AG04450 (cell line): ENCODE results near the gene CCDC13. TPM values are rescaled to one million over a fixed set of nuclear protein-coding genes. Genes with fewer than 3 reads are reported as not detected.
A peak's percentile ranks its signal among the peaks of the same experiment; 100 is the strongest.

Experiments
- CTCF ChIA-PET: fragments of 300-600, 350-600 bp; formaldehyde crosslinking; extraction: SDS; loops from one replicate; lab custom pipeline; 2022; ENCODE audit warnings: antibody characterized with exemption, inconsistent platforms; lab: Charles Lee
- POLR2A ChIA-PET: fragments of 350-600 bp; formaldehyde crosslinking; extraction: SDS; loops from one replicate; lab custom pipeline; 2021; ENCODE audit warnings: antibody characterized with exemption, inconsistent platforms; lab: Yijun Ruan, JAX
- DNase-seq: peaks from one replicate; pipeline ENCODE4 v3.0.0-alpha.2; 2011; ENCODE audit warnings: low read depth, low spot score
- H3K27ac ChIP-seq: one replicate; pipeline ENCODE4 v1.5.1; 2012; ENCODE audit warnings: low read depth, low read length, control low read depth
- H3K27me3 ChIP-seq: one replicate; pipeline ENCODE4 v1.6.0; 2012; ENCODE audit warnings: low read length; ENCODE audit not compliant: control insufficient read depth, insufficient read depth
- H3K4me3 ChIP-seq: 2 replicates; pipeline ENCODE4 v1.5.1; 2011; ENCODE audit warnings: mild to moderate bottlenecking, low read depth, low read length, control low read depth
- H3K9me3 ChIP-seq: 2 replicates; pipeline ENCODE4 v1.5.1; 2012; ENCODE audit warnings: low read length; ENCODE audit not compliant: control insufficient read depth, insufficient read depth
- polyA plus RNA-seq: library from polyadenylated mRNA; depleted of rRNA; stranded (reverse); fragments of >200 nt; gene quantifications from 2 replicates; pipeline ENCODE4 v1.2.3, GENCODE V29; 2011
- TF ChIP-seq, protein P1 (sequence below): IDR thresholded peaks from 2 replicates; pipeline ENCODE4 v1.5.1; 2011; ENCODE audit warnings: low read depth, low read length, control low read depth, inconsistent platforms

Gene CCDC13
- polyA plus RNA-seq, 1 experiment, result 0.20 TPM

DNA sequence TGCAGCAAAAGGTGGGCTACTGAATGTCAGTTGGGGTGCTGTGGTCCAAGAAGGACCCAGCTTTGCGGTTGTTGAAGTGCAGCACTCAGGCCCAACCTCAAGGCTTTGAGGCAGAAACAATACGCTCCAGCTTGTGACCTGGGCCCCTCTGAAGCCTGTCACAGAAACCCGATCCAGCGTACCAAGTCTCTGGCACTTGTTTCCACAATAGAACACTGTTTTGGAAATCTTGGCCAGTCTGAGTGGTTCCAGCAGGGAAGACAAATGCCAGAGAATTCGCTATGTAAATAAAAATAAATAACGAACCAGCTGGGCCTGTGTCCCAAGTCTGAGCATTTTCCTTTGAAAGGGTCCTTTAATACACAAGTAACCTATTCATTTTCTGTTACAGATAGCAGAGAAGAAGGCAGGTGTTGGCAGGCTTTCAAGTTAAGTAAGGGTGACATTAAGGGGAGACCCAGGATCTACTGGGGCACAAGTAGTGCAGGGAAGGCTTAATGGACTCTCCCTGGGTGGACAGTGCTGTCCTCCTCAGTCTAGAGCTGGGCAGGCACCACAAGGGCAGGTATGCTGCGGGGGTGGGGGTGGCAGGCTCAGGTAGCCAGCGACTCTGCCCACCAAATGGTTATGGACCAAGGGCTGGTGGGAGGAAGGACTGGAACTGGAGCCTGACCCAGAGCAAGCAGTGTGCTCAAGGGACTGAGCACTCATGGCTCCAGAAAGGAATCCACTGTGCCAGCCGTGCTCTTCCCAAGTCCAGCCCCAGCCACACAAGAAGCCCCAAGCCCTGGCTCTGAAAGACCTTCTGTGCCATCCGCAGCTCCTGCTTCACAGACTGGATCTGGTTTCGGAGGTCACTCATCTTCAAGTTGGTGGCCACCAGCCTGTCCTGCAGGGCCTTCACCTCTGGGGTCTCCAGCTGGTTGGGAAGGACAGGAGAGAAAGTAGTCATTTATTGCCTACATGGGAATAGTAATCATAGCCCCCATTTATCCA lies 26.3 kb downstream of the CCDC13 start:
- Histone ChIP-seq H3K9me3 (no peaks in the 10 kb centered on the region), H3K27me3 (no peaks in the 10 kb centered on the region), H3K4me3 (no peak overlapping the region), H3K27ac (no peak overlapping the region)
- TF ChIP-seq, protein P1, sequence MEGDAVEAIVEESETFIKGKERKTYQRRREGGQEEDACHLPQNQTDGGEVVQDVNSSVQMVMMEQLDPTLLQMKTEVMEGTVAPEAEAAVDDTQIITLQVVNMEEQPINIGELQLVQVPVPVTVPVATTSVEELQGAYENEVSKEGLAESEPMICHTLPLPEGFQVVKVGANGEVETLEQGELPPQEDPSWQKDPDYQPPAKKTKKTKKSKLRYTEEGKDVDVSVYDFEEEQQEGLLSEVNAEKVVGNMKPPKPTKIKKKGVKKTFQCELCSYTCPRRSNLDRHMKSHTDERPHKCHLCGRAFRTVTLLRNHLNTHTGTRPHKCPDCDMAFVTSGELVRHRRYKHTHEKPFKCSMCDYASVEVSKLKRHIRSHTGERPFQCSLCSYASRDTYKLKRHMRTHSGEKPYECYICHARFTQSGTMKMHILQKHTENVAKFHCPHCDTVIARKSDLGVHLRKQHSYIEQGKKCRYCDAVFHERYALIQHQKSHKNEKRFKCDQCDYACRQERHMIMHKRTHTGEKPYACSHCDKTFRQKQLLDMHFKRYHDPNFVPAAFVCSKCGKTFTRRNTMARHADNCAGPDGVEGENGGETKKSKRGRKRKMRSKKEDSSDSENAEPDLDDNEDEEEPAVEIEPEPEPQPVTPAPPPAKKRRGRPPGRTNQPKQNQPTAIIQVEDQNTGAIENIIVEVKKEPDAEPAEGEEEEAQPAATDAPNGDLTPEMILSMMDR, result no peak
- ChIA-PET POLR2A (interaction anchor here (0.9 kb wide), 1 partner anchor 33 kb away, joined by 3 read pairs; no protein-coding TSS in a partner anchor), CTCF (interaction anchor here (0.6 to 4.7 kb wide), 5 partner anchors 9 to 212 kb away, joined by 3 to 25 read pairs (median 4); no protein-coding TSS in a partner anchor)
- peak; percentile 30 for DNase-seq

DNA sequence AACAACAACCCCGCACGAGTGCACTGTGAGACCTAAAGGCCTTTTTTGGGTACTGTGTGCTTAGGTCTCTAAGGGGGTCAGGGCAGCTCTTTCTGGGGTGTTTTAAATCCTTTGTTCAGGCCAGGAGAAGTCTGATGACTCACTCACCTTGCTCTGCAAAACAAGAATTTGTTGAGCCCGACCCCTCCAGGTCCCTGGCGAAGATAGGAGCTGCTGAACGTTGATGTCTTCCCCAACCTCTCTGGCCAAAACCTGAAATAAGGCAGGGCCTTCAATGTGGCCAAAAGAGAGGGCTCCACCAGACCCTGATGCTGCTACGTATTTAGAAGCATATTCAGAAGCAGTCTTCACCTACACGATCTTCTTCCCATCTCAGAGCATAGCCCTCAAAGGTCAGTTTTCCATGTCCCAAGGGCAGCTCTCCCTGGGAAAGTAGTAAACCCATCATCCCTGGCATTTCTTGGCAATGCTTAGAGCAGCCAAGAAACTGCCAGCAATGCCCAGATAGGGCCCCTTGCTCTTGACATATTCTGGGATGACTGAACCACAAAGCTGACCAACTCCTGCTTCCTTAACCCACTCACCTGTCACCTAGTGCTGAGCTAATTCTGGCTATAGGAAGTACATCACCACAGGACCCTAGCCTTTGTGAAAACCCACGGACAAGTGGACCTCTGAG lies 27.1 kb downstream of the CCDC13 start:
- DNase-seq, result no peak
- ChIA-PET CTCF (interaction anchor here (0.7 to 4.7 kb wide), 17 partner anchors 10 to 174 kb away, joined by 3 to 25 read pairs (median 4); partner anchors contain the start of gene HHATL), POLR2A (interaction anchor here (0.9 kb wide), 1 partner anchor 33 kb away, joined by 3 read pairs; no protein-coding TSS in a partner anchor)
- TF ChIP-seq, protein P1, result no peak
- no peaks in the 10 kb centered on the region for H3K9me3 ChIP-seq
- H3K27ac ChIP-seq, result no peak overlapping the region
- no peaks in the 10 kb centered on the region for H3K27me3 ChIP-seq
- no peak overlapping the region for H3K4me3 ChIP-seq

DNA sequence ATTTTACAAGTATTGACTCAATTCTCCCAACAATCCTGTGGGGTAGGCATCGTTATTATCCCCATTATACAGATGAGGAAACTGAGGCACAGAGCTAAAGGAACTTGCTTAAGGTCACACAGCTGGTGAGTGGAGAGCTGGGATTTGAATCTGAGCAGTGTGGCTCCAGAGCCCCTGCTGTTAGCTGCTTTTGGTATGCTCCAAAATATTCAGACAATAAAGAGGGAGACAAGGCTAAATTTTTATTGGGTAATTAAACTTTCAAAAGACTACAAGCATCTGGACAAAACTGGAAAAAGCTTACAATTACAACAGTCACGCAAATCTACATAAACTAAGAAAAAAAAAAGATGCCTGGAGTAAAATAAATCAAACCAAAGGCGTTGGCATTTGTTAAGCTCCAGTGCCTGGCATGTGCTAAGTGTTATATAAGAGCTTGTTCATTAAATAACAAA lies 27.7 kb downstream of the CCDC13 start:
- no peak overlapping the region for H3K27ac ChIP-seq
- H3K27me3 ChIP-seq, result no peaks in the 10 kb centered on the region
- TF ChIP-seq, protein P1, result no peak
- no peak for DNase-seq
- H3K4me3 ChIP-seq, result no peak overlapping the region
- POLR2A ChIA-PET, result no interaction called here
- H3K9me3 ChIP-seq, result no peaks in the 10 kb centered on the region
- CTCF ChIA-PET, result interaction anchor here (0.7 to 4.7 kb wide), 17 partner anchors 10 to 173 kb away, joined by 3 to 25 read pairs (median 5); partner anchors contain the start of gene HHATL

DNA sequence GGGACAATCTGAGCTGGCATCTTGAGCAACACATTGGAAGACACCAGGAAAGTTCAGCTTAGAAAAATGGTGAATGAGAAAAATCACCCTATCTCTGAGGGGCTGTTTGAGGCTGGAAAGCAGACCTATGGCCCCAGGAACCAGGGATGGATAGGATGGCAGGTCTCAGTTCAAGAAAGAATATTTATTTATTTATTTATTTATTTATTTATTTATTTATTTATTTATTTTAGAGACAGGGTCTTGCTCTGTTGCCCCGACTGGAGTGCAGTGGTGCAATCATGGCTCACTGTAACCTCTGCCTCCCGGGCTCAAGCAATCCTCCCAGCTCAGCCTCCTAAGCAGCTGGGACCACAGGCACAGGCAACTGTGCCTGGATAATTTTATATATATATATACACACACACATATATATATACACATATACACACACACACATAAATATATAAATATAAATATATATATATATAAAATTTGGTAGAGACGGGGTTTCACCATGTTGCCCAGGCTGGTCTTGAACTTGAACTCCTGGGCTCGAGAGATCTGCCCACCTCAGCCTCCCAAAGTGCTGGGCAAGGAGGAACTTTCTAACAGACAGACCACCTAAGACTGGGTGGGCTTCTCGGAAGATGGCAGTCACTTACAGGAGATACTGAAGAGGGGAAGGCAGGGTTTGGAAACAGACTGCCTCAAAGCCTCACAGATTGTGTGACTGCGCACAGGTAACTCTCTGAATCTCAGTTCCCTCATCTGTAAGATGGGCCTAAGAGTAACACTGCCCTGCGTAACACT lies 29.7 kb downstream of the CCDC13 start:
- TF ChIP-seq, protein P1, result no peak
- DNase-seq, result no peak
- no peak overlapping the region for H3K27ac ChIP-seq
- no peaks in the 10 kb centered on the region for H3K27me3 ChIP-seq
- CTCF ChIA-PET, result interaction anchor here (0.6 to 4.7 kb wide), 12 partner anchors 8 to 160 kb away, joined by 3 to 25 read pairs (median 4); no protein-coding TSS in a partner anchor
- no peak overlapping the region for H3K4me3 ChIP-seq
- POLR2A ChIA-PET, result no interaction called here
- H3K9me3 ChIP-seq, result no peaks in the 10 kb centered on the region
